ENCODE measurements around the gene TOR4A.

The TOR4A gene

GRCh38 chr9:137277329-137278041 is at the start of gene TOR4A:
Gene TOR4A (plus strand): TSS chr9:137277726. CDS start chr9:137278690, 964 bp downstream.
- no peak for DNase-seq (ENCODE audit: low read depth)

DNA sequence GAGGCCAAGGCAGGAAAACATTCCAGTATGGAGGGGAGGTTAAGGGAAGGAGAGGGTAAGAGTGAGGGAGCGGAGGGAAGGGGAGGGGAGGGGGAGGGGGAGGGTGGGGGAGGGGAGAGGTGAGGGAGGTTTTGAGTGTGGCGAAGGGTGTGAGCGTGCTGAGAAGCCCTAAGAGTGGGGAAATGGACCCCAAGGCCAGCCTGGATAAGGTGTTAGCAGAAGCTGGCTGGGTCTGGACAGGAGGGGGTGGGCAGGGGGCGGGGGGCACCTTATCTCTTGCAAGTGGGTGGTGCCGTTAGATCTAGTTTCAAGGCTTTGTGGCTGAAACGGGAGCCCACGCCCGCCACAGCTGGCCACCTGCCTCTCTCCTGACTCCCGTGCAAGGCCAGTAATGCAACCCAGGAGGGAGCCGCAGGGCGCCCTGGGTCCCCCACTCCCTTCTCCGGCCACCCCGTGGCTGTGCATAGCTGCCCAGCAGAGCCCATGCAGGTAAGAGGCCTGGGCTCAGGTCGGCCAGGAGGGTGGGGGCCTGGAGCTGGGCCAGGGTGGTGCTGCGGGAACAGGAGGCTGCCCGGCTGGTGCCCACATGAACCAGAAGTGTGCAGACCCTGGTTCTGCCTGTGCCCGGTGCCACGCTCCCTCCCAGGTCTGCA is 49.5 kb upstream of the TOR4A start:
- no peak for DNase-seq (ENCODE audit: low read depth)

DNA sequence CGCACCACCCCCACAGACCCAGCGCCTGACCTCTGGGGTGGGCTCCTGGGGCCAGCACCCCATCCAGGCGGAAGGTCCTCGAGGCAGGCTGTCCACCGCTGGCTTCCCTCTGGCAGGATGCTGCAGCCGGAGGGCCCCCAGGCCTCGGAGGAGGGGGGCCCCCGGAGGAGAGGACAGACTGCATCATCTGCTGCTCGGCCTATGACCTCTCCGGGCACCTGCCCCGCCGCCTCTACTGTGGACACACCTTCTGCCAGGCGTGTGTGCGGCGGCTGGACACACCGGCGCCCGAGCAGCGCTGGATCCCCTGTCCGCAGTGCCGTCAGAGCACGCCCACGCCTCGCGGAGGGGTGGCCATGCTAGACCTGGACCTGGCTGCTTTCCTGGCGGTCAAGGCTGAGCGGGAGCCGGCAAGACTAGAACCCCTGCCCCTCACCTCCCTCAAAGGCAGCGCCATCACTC is 49.0 kb upstream of the TOR4A start:
- DNase-seq (ENCODE audit: low read depth) = no peak

GRCh38 chr9:137228968-137229896 is 48.3 kb upstream of the TOR4A start:
- no peak for DNase-seq (ENCODE audit: low read depth)

- no peak for DNase-seq (ENCODE audit: low read depth)
Observed at GRCh38 chr9:137229903-137230704, 47.4 kb upstream of the TOR4A start.

DNA sequence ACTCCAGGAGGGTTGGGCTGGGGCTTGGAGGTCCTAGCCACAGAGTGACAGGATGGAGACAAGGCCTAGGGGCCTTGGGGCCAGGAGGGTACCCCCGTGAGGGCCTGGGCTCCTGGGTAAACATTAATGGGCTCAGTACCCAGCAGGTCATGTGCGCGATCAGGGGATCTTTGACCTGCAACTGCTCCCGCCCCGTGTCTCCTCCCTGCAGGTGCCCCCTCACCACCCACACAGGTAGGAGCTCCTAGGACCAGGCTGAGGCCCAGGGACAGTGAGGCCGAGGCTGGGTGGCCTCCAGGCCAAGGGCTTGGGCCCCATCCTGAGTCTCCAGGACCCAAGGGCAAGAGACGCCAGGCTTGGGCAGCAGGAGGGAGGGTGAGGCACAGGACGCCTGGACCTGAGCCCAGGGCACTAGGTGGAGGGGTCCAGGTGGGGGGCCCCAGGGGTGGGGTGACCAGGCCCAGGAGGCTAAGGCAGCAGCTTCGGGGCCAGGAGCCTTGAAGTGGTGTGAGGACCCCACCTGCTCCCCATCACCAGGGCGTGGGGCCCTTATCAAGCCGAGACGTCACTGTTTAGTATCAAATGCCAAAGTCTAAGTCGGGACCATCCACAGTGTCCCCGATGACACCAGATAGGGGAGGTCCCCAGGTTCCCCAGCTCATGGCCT is 46.7 kb upstream of the TOR4A start, which contains the start of gene SLC34A3:
TSS of gene SLC34A3 (plus strand) at position 197 of the 667 bp plus-strand sequence. CDS start 802 bp downstream, outside the sequence.
- DNase-seq (ENCODE audit: low read depth) = no peak

GRCh38 chr9:137231372-137232039 is 46.0 kb upstream of the TOR4A start:
- DNase-seq (ENCODE audit: low read depth) = no peak

GRCh38 chr9:137232101-137232500 is 45.4 kb upstream of the TOR4A start:
- DNase-seq (ENCODE audit: low read depth) = no peak

- DNase-seq (ENCODE audit: low read depth) = no peak
Observed at GRCh38 chr9:137232510-137232909, 45.0 kb upstream of the TOR4A start.

GRCh38 chr9:137233143-137233980 is 44.2 kb upstream of the TOR4A start:
- no peak for DNase-seq (ENCODE audit: low read depth)

GRCh38 chr9:137234055-137234697 is 43.4 kb upstream of the TOR4A start:
- DNase-seq (ENCODE audit: low read depth) = no peak

GRCh38 chr9:137234758-137235423 is 42.6 kb upstream of the TOR4A start:
- DNase-seq (ENCODE audit: low read depth) = no peak

DNA sequence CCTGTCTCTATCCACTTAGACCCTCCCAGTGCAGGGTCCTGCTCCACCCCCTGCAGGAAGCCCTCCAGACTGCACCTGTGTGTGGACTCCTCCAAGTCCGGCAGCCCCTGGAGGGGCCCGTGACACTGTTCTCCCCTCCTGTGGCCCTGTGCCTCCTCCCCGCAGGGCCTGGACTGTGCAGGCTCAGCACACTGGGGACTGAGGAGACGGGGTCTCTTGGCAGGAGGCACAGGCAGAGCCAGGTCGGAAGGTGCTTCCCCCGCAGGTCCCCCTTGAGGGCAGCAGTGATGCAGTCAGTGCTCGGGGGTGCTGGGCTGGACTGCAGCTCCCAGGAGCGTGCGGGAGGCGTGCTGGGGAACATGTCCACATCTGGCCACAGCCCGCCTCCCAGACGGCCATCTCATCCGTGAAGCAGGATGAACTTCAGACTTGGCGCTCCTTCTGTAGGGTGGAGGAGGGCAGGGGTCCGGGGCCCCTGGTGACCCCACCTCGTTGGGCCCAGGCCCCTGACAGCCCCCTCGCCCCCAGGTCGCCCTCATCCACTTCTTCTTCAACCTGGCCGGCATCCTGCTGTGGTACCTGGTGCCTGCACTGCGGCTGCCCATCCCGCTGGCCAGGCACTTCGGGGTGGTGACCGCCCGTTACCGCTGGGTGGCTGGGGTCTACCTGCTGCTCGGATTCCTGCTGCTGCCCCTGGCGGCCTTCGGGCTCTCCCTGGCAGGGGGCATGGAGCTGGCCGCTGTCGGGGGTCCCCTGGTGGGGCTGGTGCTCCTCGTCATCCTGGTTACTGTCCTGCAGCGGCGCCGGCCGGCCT is 41.9 kb upstream of the TOR4A start:
- DNase-seq (ENCODE audit: low read depth) = no peak

DNA sequence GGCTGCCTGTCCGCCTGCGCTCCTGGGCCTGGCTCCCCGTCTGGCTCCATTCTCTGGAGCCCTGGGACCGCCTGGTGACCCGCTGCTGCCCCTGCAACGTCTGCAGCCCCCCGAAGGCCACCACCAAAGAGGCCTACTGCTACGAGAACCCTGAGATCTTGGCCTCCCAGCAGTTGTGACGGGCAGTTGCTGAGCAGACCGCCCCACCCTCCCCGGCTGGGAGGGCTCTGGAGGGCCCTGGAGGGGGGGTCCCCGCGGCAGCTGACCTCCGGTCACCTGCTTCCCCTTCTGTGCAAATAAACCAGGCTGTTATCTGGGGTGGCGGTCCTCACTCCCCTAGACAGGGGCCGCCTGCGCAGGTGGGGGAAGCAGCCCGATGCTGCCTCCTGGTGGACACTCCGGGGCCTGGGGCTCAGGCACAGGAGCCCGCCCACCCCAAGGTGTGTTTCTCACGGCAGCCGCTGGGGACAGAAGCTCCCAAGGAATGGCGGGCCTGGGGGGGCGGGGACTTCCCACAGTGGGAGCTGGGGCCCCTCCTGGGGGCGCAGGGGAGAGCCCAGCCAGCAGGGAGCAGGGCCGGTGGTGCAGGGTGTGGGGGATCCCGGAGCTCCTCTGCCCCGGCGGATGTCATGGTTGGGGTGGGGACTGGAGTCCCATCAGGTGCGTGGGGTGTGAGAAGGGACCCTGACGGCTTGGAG is 41.1 kb upstream of the TOR4A start:
- DNase-seq (ENCODE audit: low read depth) = peak; percentile 90

DNA sequence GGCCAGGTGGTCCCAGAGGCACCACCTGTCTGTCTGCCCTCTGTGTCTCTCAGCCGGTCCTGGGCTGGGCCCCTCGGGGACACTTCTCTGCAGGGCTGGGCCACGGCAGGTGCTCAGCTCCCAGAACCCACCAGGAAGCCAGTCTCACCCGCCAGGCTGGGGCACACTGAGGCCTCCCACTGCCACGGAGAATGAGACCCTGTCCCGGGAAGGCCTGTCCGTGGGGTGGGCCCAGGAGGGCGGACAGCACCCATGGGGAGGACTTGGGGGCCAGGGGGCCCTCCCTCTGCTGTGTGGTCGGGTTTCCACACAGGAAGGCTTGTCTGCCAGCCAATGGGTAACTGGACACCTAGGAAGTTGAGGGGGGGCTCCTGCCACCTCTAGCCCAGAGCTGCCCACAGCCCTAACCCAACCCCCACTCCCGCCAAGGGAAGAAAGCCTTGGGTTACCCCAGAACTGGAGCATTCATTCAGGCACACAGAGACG is 40.5 kb upstream of the TOR4A start:
- no peak for DNase-seq (ENCODE audit: low read depth)

Measured in activated T-cell treated with anti-CD3 and anti-CD28 coated beads for 48 hours (primary cell).